C4-2B (cell line): ENCODE measurements around the gene SLC39A3.

ENCODE experiments used
- ZFX ChIP-seq: fragments of 450-650 bp; IDR thresholded peaks from 2 replicates; pipeline ENCODE4 v1.6.1; 2017
- TF ChIP-seq, protein P1 (sequence below): fragments of 450-650 bp; conservative IDR thresholded peaks from 2 replicates; pipeline ENCODE4 v1.5.1; 2017; ENCODE audit warnings: mild to moderate bottlenecking

DNA sequence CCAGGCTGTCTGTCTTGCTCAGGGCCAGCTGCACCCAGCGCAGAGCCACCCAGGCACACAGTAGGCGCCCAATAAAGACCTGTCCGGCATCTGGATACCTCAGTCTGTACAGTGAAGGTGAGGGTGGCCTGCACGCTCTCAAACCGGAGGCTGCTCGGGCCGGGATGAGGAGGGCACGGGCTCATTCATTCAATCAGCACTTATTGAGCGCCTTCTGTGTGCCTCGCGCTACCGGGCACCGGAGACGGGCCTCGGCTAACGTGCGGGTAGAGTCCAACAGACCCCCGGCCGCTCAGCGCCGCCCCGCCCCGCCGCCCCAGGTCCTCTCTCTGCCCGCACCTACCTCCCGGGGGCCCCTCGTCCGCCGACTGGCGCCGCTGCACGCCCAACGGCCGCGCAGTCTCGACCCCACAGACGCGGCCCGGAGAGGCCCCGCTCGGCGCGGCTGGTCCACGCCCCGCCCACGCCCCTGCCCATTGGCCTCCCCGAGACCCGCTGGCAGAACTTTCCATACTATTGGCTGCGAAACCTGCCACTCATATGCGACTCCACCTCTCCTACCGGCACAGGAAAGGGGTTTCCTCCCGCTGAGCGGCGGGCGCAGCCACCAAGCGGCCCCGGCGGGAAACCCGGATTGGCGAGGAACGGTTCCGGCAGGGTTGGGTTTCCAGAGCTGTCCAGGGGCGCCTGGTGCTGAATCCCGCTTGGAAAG is at the start of gene SLC39A3:
- TF ChIP-seq, protein P1, sequence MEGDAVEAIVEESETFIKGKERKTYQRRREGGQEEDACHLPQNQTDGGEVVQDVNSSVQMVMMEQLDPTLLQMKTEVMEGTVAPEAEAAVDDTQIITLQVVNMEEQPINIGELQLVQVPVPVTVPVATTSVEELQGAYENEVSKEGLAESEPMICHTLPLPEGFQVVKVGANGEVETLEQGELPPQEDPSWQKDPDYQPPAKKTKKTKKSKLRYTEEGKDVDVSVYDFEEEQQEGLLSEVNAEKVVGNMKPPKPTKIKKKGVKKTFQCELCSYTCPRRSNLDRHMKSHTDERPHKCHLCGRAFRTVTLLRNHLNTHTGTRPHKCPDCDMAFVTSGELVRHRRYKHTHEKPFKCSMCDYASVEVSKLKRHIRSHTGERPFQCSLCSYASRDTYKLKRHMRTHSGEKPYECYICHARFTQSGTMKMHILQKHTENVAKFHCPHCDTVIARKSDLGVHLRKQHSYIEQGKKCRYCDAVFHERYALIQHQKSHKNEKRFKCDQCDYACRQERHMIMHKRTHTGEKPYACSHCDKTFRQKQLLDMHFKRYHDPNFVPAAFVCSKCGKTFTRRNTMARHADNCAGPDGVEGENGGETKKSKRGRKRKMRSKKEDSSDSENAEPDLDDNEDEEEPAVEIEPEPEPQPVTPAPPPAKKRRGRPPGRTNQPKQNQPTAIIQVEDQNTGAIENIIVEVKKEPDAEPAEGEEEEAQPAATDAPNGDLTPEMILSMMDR, result no peak
- TF ChIP-seq ZFX, result peak; percentile 73; the same call in 1 of the 2 replicates
